NCI-H510A (cell line): Measurements from ENCODE around the gene ODAD2.
"Not testable (repeated sequence)": the region's sequence is repeated elsewhere in the genome, so short reads cannot be mapped to it uniquely, and the experiment has no call there.

ENCODE experiments used
- DNase-seq: peaks from one replicate; lab custom pipeline; 2025; lab: John Stamatoyannopoulos, UW

Gene ODAD2, protein sequence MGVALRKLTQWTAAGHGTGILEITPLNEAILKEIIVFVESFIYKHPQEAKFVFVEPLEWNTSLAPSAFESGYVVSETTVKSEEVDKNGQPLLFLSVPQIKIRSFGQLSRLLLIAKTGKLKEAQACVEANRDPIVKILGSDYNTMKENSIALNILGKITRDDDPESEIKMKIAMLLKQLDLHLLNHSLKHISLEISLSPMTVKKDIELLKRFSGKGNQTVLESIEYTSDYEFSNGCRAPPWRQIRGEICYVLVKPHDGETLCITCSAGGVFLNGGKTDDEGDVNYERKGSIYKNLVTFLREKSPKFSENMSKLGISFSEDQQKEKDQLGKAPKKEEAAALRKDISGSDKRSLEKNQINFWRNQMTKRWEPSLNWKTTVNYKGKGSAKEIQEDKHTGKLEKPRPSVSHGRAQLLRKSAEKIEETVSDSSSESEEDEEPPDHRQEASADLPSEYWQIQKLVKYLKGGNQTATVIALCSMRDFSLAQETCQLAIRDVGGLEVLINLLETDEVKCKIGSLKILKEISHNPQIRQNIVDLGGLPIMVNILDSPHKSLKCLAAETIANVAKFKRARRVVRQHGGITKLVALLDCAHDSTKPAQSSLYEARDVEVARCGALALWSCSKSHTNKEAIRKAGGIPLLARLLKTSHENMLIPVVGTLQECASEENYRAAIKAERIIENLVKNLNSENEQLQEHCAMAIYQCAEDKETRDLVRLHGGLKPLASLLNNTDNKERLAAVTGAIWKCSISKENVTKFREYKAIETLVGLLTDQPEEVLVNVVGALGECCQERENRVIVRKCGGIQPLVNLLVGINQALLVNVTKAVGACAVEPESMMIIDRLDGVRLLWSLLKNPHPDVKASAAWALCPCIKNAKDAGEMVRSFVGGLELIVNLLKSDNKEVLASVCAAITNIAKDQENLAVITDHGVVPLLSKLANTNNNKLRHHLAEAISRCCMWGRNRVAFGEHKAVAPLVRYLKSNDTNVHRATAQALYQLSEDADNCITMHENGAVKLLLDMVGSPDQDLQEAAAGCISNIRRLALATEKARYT

DNA sequence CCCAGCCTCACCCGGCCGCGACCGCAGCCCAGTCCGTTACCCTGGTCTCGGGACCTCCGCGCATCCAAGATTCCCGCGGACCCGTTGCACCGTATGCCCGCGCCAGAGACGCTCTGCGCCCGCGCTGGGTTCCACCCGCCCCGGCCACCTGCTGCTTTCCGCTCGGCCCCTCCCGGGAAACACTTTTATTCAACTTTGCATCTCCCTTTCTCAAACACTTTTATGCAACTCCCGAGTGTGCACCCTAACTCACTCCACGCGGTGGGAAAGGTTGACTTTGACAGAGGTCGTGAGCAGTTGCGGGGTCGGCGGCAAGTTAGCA, at the start of gene ODAD2:
Gene ODAD2, minus strand, starts transcription at position 126 of the 322 bp plus-strand sequence. CDS start 3,937 bp downstream, outside the sequence.
- DNase-seq: no peak

DNA sequence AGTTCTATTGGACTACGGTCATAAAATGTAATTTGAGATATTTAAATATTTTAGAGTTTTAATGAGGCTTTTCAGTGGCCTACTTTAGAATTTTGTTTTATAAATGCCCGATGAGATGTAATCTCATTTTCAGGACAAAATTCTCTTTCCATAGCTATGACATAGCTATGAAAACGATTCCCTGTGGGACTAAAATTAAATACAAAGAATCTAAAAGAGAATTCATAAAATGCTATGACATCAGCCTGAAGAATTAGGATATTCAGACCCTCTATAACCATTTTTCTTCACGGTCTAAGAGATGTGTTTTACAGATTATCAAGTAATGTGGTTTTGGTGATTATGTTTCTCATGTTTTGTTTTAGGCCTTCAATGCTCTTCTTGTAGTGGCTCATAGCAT, 48.2 kb upstream of the ODAD2 start:
- DNase-seq: no peak

DNA sequence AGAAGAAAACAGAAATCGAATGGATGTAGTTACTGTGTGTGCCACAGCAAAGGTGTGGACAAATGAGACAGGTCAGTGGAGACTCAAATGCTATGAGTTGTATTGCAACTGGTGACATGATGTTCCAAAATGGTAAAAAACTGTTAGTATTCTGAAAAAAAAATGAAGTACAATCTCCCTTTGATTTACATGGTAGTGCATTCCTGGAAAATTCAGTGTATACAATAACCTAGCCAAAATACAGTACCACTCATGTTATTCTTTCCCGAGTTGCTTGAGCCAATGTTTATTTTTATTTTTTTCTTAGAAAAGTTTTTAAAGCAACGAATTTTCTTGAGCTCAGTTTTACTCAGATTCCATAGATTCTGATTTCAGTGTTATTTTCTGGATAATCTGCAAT, 47.7 kb upstream of the ODAD2 start:
- no peak for DNase-seq

DNA sequence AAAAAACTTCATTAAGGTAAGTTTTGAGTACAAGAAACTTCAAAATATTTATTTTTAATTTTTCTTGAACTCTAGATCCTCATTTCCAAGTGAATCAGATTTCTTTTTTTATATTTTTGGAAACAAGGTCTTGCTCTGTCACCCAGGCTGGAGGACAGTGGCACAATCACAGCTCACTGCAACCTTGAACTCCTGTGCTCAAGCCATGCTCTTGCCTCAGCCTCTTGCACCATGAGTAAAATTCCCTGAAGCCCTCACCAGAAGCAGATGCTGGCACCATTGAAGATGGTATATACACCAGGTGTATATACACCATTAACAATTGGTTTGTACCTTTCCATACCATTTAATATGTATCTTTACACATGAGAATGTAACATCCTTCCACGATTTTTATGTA, 45.1 kb upstream of the ODAD2 start:
- DNase-seq: no peak

DNA sequence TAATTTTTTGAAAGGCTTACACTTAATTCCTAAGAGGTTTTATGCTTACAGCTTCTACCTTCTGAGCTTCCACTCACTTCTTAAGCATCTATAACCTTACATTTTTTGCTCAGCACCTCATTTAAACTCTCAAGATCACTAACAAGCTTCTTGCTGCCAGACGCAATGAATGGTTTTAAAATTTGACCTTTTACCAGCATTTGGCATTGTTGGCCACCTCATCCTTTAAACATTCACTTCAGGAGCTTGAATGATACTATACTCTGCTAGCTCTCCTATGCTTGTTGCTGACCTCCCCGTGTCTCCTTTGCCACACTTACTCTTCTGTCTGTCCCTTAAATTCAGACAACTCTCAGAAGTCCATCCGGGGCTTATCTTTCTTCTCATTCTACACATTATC, 37.7 kb upstream of the ODAD2 start:
- no peak for DNase-seq

DNA sequence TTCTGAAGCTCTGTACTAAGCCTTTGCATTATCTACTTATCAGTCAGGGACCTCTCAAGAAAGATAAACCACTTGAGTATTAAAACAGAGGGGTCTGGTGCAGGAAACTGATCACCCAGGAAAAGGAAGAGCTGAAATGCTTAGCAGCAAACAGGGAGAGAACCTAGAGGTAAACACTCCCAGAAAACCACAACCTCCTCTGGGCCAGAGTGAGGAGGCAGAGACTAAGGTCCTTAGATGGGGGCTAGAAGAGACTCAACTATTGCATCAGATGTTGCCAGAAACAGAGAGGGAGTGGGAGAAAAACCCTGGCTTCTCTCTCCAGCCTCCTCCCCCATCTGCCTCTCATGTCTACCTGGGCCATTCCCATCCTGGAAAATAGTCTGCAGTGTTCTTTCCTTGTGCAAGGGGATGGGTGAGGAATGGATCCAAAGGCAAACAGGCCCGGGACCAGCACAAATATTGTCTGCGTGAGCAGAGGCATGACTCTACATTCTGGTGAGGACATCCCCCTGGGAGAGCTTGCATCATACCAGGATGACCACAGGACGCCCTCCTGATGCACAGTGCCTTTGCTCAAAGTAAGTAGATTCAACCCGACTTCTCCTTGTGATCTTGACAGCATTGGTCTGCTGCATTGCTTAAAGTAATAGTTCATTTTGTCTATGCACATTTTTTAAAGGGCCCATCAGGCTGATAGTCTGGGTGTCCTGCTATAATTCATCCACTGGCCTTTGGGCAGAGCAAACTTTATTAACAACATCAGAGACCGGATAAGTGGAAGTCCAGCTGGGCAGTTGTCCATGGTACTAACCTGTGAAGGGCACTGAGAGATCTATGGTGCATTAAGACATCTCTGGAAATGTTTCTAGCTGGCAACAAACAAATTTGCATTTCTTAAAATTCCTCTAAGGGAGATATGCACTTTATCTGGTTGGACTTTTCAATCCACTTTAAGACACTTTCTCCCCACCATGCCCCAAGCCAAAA, 22.4 kb upstream of the ODAD2 start:
- DNase-seq: no peak

DNA sequence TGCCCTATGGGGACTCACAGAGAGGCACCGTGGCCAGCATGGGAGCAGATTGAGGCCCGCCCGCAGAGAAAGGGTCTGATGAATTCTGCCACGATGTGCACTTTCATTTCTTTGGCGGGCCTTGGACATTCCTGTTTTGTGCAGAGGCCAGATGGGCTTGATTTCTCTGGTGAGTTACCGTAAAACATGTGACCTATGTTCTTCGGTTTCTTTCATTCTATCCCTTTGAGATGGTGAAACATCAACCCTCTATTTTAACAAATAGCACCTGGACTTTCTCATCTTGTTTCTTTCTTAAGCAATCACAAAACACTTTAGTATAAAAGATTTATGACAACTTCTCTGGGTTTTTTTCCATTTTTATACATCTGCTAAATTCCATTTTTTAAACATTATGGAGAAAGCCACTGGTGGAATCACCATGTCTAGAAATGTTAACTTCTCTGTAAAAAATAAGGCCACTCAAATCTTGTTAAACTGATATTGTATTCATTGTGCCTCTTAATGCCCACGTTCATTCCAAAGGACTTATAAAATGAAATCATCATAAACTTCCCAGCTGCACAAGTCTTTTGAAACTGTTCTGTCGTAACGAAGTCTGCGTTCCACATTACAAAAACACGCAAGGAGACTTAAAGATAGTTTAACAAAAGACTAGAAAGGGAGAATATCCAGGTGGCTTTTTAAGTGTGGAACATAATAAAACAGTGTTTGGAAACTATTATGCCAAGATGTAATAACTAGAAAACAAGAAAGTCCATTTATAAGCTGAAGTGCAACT, 21.4 kb upstream of the ODAD2 start:
- no peak for DNase-seq

DNA sequence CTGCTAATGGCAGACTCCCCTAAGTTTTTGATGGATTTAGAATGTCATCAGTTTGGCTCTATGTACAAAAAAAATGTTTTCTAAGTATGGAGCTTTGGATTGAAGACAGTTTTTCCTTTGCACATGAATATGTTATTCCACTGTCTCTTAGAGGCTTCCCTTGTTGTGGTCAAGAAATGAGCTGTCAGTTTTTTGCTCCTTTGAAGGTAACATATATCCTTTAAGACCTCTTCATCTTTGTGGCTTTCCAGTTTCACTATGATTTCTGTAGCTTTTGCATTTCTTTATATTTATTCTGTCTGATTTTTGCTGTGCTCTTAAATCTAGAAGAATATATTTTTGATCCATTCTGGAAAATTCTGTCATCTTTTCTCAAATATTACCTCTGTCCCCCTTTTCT, 15.8 kb upstream of the ODAD2 start:
- DNase-seq: no peak

DNA sequence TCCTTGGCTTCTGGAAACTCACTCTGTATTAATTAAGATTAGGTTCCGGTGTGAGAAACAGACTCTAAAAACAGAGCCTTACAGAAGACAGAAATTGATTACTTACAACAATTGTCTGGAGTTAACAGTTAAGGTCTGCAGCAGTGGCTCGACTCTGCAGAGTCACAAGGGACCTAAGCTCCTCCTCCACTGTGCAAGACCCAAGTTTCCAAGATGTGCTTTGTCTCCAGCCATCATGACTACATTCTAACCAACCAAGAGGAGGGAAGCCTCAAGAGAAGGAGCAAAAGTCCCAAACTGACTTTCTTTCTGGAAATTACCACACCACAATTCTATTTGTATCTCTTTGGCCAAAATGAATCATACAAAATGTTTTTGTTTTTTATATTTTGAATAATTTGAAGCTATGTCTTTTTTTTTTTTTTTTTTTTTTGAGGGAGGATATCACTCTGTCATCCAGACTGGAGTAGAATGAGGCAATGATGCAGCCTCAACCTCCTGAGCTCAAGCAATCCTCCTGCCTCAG, 14.2 kb upstream of the ODAD2 start:
- no peak for DNase-seq

DNA sequence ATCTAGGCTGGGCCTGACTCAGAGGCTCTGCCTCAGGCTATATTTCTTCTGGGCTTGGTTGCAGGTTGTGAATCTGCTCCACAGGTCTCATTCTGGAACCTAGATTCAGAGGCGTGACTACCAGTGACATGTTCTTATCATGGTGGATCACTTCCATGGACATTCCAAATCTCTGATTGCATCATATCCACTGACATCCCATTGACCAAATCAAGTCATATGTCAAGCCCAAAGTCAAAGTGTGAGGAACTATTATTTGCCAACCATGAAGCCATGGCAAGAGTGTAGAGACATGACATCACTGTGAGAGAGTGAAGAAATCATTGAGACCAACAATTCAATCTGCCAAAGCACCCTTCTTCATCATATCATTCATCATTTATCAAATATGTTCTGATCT, 11.9 kb upstream of the ODAD2 start:
- no peak for DNase-seq

DNA sequence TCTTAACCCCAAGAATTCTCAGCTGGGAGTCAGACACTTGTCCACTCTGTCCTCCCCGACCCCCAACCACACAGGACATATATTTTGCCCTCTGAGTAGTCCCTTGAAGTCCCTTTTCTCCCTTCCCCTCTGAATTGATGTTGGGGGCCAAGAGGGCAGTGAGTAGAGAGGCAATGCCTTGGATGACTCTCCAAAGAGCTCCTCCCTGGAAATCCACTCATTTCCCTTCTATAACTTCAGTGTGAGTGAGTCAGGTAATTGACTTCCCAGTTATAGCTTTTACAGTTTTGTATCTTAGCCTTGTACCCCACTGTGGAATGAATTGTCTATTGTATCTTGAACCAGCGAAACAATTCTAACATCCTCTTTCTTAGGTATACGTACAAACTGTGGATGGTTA, 9.2 kb upstream of the ODAD2 start:
- no peak for DNase-seq

DNA sequence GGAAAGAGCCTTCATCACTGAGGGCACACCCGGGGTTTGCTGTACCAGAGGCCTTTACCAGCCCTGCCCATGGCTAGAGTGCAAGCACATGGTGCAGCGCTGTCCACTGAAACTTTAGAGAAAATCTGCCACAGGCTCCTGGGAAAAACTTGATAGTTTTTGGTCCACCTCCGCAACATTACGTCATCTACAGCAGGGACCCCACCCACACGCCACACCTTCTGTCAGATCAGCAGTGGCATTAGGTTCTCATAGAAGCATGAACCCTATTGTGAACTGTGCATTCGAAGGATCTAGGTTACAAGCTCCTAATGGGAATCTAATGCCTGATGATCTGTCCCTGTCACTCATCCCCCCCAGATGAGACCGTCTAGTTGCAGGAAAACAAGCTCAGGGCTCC, 2.5 kb upstream of the ODAD2 start:
- no peak for DNase-seq

DNA sequence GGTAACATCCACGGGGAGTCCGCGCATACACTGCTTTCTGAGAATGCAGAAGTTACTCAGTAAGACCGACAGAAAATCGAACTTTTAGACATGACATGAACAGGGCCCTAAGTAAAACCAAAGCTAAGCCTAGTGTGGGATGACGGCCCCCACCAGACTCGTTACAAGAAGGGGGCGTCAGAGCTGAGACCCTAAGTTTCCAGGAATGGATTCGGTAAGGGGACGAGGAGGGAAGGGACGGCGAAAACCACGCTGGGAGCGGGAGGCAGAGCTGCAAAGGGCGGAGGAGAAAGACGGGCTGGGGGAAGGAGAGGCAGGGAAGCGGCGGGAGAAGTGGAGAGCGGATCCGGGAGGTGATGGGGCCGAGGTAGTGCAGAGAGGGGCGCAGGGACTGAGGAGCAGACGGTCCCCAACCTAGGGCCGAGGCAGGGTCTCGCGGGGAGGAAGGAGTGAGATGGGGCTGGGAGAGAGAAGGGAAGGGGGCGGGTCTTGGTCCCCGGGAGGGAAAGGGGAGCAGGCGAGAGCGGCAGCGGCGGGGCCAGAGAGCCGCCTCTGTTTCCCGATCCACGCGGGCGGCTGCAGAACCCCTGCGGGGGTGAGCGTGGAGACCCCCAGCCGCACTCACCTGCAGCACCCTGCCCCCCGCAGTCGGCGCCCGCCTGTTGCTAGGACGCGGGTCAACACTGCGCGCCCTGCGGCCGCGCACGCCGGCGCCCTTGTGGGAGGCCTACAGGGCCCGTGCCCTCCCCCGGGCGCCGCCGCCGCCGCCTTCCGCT, 513 bp downstream of the ODAD2 start:
- DNase-seq: no peak

DNA sequence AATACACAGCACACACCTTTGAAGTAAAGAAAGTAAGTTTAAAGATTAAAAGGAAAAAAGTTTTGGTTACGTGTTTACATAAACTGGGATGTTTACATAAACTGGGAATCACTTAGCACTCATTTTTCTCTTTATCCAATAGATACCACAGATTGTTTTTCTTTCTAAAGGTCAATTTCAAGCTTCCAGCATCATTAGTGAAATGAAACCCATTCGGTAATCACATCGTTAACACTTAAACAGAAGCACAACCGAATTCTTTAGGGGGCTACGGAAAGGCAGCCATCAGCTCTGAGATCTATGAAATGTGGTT, 1.1 kb downstream of the ODAD2 start:
- no peak for DNase-seq

DNA sequence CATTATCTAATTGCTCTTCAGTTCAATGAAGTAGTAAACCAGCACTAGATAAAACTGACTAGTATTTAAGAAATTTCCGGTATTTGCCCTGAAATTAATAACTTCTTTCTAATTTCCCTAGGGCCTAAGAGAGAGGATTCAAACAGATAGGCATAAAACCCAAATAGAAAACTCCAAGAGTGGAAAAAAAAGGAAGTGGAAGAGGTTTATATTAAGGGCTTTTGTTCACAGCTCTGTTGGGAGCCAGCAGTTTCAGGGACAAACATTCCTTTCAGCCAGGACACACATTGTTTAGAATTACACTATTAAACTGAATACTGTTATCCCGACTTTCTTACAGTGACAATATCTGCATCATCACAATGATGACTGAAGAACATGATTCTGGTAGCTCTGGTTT, 3.6 kb downstream of the ODAD2 start:
- DNase-seq: no peak

DNA sequence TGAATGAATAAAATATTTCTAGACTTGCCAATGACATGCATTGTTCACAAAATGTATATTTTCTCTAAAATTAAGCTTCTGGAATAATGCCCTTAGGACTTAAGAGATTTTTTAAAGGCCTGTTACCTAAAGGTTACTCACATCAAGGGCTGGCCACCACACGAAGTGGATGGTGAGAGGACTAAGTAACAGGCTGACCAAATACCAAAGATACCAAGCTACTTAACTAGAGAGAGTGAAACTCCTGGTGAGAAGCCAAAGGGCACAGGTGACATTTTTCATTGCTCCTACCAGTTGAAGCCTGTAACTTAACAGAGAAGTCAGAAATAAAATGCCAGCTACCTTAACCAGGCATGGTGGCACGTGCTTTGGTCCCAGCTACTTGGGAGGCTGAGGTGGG, 9.5 kb downstream of the ODAD2 start:
- not testable (repeated sequence) for DNase-seq

DNA sequence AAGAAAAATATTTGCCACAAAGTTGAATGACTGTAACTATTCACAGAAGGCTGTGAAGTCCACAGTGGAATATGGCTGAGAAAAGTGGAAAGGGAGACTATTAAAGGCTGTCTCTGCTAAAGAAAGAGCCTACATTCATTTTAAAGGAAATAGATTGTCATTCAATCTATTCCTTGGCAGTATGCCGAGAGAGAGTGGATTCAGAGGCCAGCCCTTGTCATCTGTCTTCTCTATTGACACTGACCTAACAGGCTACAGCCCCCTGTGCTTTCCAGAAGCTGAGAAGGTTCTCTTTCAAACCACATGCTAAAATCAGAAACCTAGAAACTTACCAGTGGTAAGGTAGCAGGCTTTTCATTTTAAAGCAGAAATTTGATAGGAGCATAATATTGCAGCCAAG, 12.1 kb downstream of the ODAD2 start:
- DNase-seq: no peak

DNA sequence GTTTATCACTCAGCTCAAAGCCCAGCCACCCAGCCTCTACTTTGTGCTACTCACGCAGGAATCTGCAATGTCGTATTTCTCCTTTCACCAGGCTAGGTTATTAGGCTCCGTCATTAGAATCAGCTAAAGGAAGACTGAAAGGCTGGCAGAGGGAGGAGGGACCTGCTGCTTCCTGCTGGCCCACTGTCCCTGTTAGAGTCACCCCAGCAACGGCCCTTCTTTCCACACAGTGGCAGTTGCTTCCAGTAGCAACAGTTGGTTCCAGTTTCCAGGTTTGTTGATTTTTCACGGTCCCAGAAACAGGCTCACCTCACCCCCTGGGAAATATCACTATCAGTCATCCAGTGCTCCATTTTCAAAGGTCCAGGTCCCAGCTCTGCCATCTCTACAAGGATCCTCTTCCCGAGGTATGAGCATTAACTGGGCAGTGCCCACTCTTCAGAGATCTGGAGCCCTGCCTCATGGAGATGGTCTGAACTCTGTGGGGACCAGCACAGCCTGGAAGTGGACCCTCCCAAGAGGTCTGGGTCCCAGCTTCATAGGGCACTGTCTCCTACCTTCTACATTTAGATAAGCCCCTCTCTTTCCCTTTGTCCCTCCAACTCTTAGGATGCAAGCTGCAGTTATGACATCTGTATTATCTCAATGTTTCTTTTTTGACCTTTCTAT, 15.9 kb downstream of the ODAD2 start:
- DNase-seq: no peak

DNA sequence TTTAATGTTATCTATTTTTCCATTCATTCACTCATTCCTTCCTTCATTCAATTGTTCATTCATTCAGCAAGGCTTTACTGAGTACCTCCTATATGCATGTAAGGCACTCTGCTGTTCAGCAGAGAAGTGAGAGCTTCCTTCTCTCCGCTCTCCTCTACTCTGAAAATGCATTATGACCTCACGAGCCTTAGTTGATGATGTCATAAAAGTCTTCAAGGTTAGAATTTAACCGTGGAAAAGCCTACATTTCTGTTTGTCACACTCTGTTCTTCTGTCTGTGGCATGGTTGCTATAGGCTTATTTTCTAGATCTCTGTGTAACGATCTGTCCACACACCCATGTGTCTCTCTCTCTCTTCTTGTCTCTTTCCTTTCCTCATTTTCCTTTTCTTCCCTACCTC, 17.1 kb downstream of the ODAD2 start:
- no peak for DNase-seq

DNA sequence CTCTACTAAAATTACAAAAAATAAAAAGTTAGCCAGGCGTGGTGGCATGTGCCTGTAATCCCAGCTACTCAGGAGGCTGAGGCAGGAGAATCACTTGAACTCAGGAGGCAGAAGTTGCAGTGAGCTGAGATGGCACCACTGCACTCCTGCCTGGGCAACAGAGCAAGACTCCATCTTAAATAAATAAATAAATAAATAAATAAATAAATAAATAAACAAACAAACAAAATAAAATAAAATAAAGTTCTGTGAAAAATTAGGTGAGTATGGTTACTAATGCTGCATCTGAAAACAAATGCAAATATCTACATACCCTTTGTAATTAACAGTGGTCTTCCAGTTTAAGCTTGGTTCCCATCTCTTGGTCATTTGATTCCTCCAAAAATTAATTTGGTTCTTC, 28.1 kb downstream of the ODAD2 start:
- DNase-seq: not testable (repeated sequence)
